ENCODE data around the gene PACRG.

DNA sequence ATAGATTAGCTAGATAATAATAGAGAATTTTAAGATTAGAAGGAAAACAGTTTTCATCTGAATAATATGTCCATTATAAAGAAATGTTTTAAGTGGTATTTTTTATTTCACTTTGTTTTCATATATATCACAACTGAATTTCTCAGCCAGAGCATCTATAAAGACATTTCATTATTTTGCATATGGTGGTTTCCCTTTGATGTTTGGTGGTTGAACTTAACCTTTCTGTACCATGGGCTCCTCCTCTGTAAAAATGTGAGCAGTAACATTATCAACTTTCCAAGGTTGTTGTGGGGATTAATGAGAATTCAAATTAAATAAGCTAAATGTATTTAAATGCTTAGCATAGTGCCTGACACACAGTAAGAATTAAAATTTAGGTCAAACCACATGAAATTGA, 567.0 kb downstream of the PACRG start:
- TF ChIP-seq, protein P1, sequence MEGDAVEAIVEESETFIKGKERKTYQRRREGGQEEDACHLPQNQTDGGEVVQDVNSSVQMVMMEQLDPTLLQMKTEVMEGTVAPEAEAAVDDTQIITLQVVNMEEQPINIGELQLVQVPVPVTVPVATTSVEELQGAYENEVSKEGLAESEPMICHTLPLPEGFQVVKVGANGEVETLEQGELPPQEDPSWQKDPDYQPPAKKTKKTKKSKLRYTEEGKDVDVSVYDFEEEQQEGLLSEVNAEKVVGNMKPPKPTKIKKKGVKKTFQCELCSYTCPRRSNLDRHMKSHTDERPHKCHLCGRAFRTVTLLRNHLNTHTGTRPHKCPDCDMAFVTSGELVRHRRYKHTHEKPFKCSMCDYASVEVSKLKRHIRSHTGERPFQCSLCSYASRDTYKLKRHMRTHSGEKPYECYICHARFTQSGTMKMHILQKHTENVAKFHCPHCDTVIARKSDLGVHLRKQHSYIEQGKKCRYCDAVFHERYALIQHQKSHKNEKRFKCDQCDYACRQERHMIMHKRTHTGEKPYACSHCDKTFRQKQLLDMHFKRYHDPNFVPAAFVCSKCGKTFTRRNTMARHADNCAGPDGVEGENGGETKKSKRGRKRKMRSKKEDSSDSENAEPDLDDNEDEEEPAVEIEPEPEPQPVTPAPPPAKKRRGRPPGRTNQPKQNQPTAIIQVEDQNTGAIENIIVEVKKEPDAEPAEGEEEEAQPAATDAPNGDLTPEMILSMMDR (IDR thresholded peaks at IDR 0.05), result no peak
- no peak for TF ChIP-seq POLR2A (IDR thresholded peaks at IDR 0.05)
